Vagina (tissue), 2 donors: ENCODE measurements around the gene MBP. TPM values are rescaled to one million over a fixed set of nuclear protein-coding genes. Genes with fewer than 3 reads are reported as not detected.
"Not testable (repeated sequence)": the region's sequence is repeated elsewhere in the genome, so short reads cannot be mapped to it uniquely, and the experiment has no call there.

Experiments used
- DNase-seq, 2 donors: peaks; one replicate each; pipeline ENCODE4 v3.0.0-alpha.2; 2017; ENCODE audit errors: extremely low spot score in 2 of 2
- H3K27ac ChIP-seq: fragments of 200-600 bp; sonication (generic); one replicate; pipeline ENCODE4 v1.5.1; 2019
- H3K27me3 ChIP-seq: fragments of 200-600 bp; sonication (generic); one replicate; pipeline ENCODE4 v1.5.1; 2019
- H3K36me3 ChIP-seq, 2 donors: fragments of 200-600 bp; sonication (generic); one replicate each; pipeline ENCODE4 v1.5.1; 2017 to 2019
- H3K4me1 ChIP-seq: fragments of 200-600 bp; sonication (generic); one replicate; pipeline ENCODE4 v1.5.1; 2019
- H3K4me3 ChIP-seq, 2 donors: fragments of 200-600 bp; sonication (generic); 1 replicate in 1 of 2; 2 replicates in 1 of 2; pipeline ENCODE4 v1.5.1; 2016 to 2019
- H3K9me3 ChIP-seq: fragments of 200-600 bp; sonication (generic); one replicate; pipeline ENCODE4 v1.5.1; 2019
- CTCF ChIP-seq, 3 experiments: fragments of 450-650 bp in 2 of 3; fragments of 200-600 bp in 1 of 3; sonication (generic) in 1 of 3; IDR thresholded peaks; one replicate each; pipeline ENCODE4 v1.5.1; 2017 to 2019; ENCODE audit warnings: antibody characterized with exemption in 3 of 3, mild to moderate bottlenecking in 2 of 3, moderate library complexity in 2 of 3
- POLR2A ChIP-seq, 2 donors: fragments of 450-650 bp; IDR thresholded peaks; one replicate each; pipeline ENCODE4 v1.6.1; 2017; ENCODE audit warnings: antibody characterized with exemption in 2 of 2, mild to moderate bottlenecking in 2 of 2, moderate library complexity in 2 of 2
- POLR2AphosphoS5 ChIP-seq, 2 donors: sonication (generic); formaldehyde crosslinking; IDR thresholded peaks; one replicate each; pipeline ENCODE4 v1.9.0; 2017; ENCODE audit warnings: antibody characterized with exemption in 2 of 2, mild to moderate bottlenecking in 2 of 2, low read depth in 1 of 2; ENCODE audit not compliant: insufficient read depth in 1 of 2
- intact Hi-C: fragments of 100-400 bp; cut with DNase I; formaldehyde crosslinking; loops from one replicate; pipeline ENCODE4 v1.15.1; 2023
- total RNA-seq: library from RNA; depleted of rRNA; stranded (reverse); fragments of >200 nt; gene quantifications from one replicate; pipeline ENCODE4 v1.2.3, GENCODE V29; 2016

Gene MBP
- total RNA-seq, 1 donor from 2014 or later, result 33.6 TPM

- H3K27ac ChIP-seq, result no peak overlapping the region
- no peak overlapping the region for H3K4me3 ChIP-seq
- H3K27me3 ChIP-seq, result no peaks in the 10 kb centered on the region
- intact Hi-C loops, result no loop called here
- H3K36me3 ChIP-seq, result peaks cover 0 to 11% of the 10 kb centered on the region in 2 donors
- DNase-seq, result no peak
- H3K4me1 ChIP-seq, result no peaks in the 10 kb centered on the region
- H3K9me3 ChIP-seq, result no peaks in the 10 kb centered on the region
- TF ChIP-seq CTCF (IDR thresholded peaks at IDR 0.05) (no peak), POLR2AphosphoS5 (IDR thresholded peaks at IDR 0.05; ENCODE audit: insufficient read depth in 1 of 2, low read depth in 1 of 2) (no peak), POLR2A (IDR thresholded peaks at IDR 0.05) (no peak)
These were observed 164.7 kb downstream of the MBP start for GRCh38 chr18:76967721-76968472.

DNA sequence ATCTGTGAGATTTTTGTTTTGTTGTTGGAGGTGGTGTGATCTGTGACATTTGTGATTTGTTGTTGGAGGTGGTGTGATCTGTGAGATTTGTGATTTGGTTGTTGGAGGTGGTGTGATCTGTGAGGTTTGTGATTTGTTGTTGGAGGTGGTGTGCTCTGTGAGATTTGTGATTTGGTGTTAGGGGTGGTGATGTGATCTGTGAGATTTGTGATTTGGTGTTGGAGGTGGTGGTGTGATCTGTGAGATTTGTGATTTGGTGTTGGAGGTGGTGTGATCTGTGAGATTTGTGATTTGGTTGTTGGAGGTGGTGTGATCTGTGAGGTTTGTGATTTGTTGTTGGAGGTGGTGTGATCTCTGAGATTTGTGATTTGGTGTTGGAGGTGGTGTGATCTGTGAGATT is 165.3 kb downstream of the MBP start:
- intact Hi-C loops, DNase-seq: not testable (repeated sequence)

DNA sequence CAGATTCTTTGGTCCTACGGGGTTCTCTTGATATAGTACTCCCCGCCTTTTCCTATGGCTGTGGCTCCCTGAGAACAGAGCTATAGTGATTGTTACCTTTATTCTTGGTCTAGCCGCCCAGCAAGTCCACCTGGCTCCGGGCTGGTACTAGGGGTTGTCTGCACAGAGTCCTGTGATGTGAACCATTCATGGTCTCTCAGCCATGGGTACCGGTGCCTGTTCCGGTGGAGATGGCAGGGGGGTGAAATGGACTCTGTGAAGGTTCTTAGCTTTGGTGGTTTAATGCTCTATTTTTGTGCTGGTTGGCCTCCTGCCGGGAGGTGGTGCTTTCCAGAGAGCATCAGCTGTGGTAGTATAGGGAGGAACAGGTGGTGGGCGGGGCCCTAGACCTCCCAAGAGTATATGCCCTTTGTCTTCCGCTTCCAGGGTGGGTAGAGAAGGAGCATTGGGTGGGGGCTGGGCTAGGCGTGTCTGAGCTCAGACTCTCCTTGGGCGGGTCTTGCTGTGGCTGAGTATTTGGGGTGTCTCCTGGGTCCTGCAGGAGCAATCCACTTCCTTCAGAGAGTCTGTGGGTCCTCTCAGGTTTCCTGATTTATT is 166.9 kb downstream of the MBP start:
- DNase-seq, result not testable (repeated sequence)

More for the DNA sequence above, 165.3 kb downstream of the MBP start:
- H3K36me3 ChIP-seq, result peaks cover 0 to 12% of the 10 kb centered on the region in 2 donors
- H3K4me1 ChIP-seq, H3K9me3 ChIP-seq, H3K4me3 ChIP-seq, H3K27ac ChIP-seq, H3K27me3 ChIP-seq: not testable (repeated sequence)

DNA sequence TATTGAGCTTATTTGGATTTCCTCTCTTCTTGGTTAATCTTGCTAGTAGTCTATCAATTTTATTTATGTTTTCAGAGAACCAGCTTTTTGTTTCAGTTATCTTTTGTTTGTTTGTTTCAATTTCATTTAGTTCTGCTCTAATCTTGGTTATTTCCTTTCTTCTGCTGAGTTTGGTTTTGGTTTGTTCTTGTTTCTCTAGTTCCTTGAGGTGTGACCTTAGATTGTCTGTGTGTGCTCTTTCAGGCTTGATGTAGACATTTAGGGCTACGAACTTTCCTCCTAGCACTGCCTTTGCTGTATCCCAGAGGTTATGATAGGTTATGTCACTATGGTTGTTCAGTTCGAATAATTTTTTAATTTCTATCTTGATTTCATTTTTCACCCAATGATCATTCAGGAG is 168.6 kb downstream of the MBP start:
- no peak for DNase-seq
- peaks cover 0 to 25% of the 10 kb centered on the region in 2 donors for H3K36me3 ChIP-seq
- H3K9me3 ChIP-seq, result no peaks in the 10 kb centered on the region
- H3K4me3 ChIP-seq, result no peak overlapping the region
- H3K4me1 ChIP-seq, result peaks cover 1% of the 10 kb centered on the region
- H3K27me3 ChIP-seq, result no peaks in the 10 kb centered on the region
- TF ChIP-seq POLR2A (IDR thresholded peaks at IDR 0.05) (no peak), POLR2AphosphoS5 (IDR thresholded peaks at IDR 0.05; ENCODE audit: insufficient read depth in 1 of 2, low read depth in 1 of 2) (no peak), CTCF (IDR thresholded peaks at IDR 0.05) (no peak)
- H3K27ac ChIP-seq, result no peak overlapping the region
- intact Hi-C loops, result no loop called here

More for the DNA sequence above, 166.9 kb downstream of the MBP start:
- intact Hi-C loops, H3K27ac ChIP-seq, H3K4me3 ChIP-seq, H3K27me3 ChIP-seq, H3K9me3 ChIP-seq, H3K4me1 ChIP-seq: not testable (repeated sequence)
- H3K36me3 ChIP-seq, result peaks cover 0 to 27% of the 10 kb centered on the region in 2 donors

DNA sequence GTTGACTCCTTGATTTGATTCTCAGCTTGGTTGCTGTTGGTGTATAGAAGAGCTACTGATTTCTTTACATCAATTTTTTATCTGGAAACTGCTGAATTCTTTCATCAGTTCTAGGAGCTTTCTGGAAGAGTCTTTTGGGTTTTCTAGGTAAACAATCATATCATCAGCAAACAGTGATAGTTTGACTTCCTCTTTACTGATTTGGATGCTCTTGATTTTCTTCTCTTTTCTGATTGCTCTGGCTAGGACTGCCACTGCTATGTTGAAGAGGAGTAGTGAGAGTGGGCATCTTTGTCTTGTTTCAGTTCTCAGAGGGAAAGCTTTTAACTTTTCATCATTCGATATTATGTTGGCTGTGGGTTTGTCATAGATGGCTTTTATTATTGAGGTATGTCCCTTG is 169.7 kb downstream of the MBP start:
- DNase-seq, result no peak
- Histone ChIP-seq H3K4me3 (no peak overlapping the region), H3K27ac (no peak overlapping the region), H3K36me3 (peaks cover 0 to 19% of the 10 kb centered on the region in 2 donors), H3K27me3 (no peaks in the 10 kb centered on the region), H3K4me1 (peaks cover 9% of the 10 kb centered on the region), H3K9me3 (no peaks in the 10 kb centered on the region)
- TF ChIP-seq POLR2AphosphoS5 (IDR thresholded peaks at IDR 0.05; ENCODE audit: insufficient read depth in 1 of 2, low read depth in 1 of 2) (no peak), CTCF (IDR thresholded peaks at IDR 0.05) (no peak), POLR2A (IDR thresholded peaks at IDR 0.05) (no peak)
- intact Hi-C loops, result no loop called here

DNA sequence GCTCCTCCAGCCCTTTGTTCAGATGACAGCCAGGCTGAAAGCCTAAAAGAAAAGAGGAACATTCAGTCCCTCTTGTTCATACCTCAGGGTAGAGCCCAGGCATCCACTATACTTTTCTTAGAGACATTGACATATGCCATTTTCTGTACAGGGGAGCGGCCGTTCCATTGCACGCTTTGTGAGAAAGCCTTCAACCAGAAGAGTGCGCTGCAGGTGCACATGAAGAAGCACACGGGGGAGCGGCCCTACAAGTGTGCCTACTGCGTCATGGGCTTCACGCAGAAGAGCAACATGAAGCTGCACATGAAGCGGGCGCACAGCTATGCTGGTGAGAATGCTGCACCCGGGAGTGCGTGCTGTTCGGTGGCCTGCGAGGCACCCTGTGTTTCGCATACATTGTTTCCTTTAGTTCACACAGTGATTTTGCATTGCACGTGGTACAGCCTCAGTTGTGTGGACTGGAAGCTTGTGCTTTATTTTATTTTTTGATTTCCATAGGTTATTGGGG is 172.0 kb downstream of the MBP start:
- intact Hi-C loops, result no loop called here
- no peak for DNase-seq
- no peak overlapping the region for H3K27ac ChIP-seq
- peaks cover 9% of the 10 kb centered on the region for H3K4me1 ChIP-seq
- H3K9me3 ChIP-seq, result no peaks in the 10 kb centered on the region
- no peak for TF ChIP-seq CTCF (IDR thresholded peaks at IDR 0.05)
- TF ChIP-seq POLR2A (IDR thresholded peaks at IDR 0.05), result no peak
- TF ChIP-seq POLR2AphosphoS5 (IDR thresholded peaks at IDR 0.05; ENCODE audit: insufficient read depth in 1 of 2, low read depth in 1 of 2), result no peak
- no peaks in the 10 kb centered on the region for H3K27me3 ChIP-seq
- no peak overlapping the region for H3K4me3 ChIP-seq
- H3K36me3 ChIP-seq, result peaks cover 0 to 29% of the 10 kb centered on the region in 2 donors
